ENCODE measurements around the gene DDX60.

Gene DDX60

GRCh38 chr4:168304744-168305459 lies 13.7 kb downstream of the DDX60 start (continued):
- TF ChIP-seq TSHZ1 (tag by site-specific recombination; IDR thresholded peaks at IDR 0.05; ENCODE audit: borderline replicate concordance), result peak; percentile 89
- TF ChIP-seq ZNF114 (tag by site-specific recombination; IDR thresholded peaks at IDR 0.05), result no peak
- no peak for TF ChIP-seq ZNF488 (tag by site-specific recombination; IDR thresholded peaks at IDR 0.05)
- 0 out of 2 replicates have a peak, but pooled peaks have one; percentile 34 for TF ChIP-seq ZNF660 (tag by site-specific recombination; IDR thresholded peaks at IDR 0.05)
- TF ChIP-seq ZNF416 (tag by site-specific recombination; IDR thresholded peaks at IDR 0.05), result no peak
- no peak for TF ChIP-seq ZNF624 (tag by site-specific recombination; IDR thresholded peaks at IDR 0.05)
- TF ChIP-seq ZNF76 (tag by site-specific recombination; IDR thresholded peaks at IDR 0.05; ENCODE audit: borderline replicate concordance, low read depth), result peak; percentile 32; the same call in 1 of the 2 replicates
- peak; percentile 49 for TF ChIP-seq SP3 (tag by site-specific recombination; IDR thresholded peaks at IDR 0.05)
- TF ChIP-seq KLF10 (tag by site-specific recombination; IDR thresholded peaks at IDR 0.05), result 0 out of 2 replicates have a peak, but pooled peaks have one; percentile 42
- TF ChIP-seq PRDM10 (tag by site-specific recombination; IDR thresholded peaks at IDR 0.05), result peak; percentile 96
- no peak for TF ChIP-seq ZNF621 (tag by site-specific recombination; IDR thresholded peaks at IDR 0.05)
- TF ChIP-seq HIC1 (tag by site-specific recombination; IDR thresholded peaks at IDR 0.05), result peak; percentile 79
- TF ChIP-seq ZFP69B (tag by site-specific recombination; IDR thresholded peaks at IDR 0.05), result peak; percentile 50; the same call in 1 of the 2 replicates
- peak; percentile 70 for TF ChIP-seq IKZF3 (tag by site-specific recombination; IDR thresholded peaks at IDR 0.05)
- TF ChIP-seq ATF2 (tag by site-specific recombination; IDR thresholded peaks at IDR 0.05; ENCODE audit: low read depth), result peak; percentile 71
- peak; percentile 75 for TF ChIP-seq ZBTB21 (tag by site-specific recombination; IDR thresholded peaks at IDR 0.05)
- TF ChIP-seq ZNF843 (tag by site-specific recombination; IDR thresholded peaks at IDR 0.05), result peak; percentile 90
- TF ChIP-seq ZSCAN23 (tag by site-specific recombination; IDR thresholded peaks at IDR 0.05), result peak; percentile 80; the same call in 1 of the 2 replicates
- TF ChIP-seq SP7 (tag by site-specific recombination; IDR thresholded peaks at IDR 0.05), result peak; percentile 72
- TF ChIP-seq ZFP3 (tag by site-specific recombination; IDR thresholded peaks at IDR 0.05; ENCODE audit: low read depth), result no peak
- TF ChIP-seq ZBTB8A (tag by site-specific recombination; IDR thresholded peaks at IDR 0.05), result 0 out of 2 replicates have a peak, but pooled peaks have one; percentile 8
- peak; percentile 80; the same call in 1 of the 2 replicates for TF ChIP-seq ZNF2 (tag by site-specific recombination; IDR thresholded peaks at IDR 0.05)
- TF ChIP-seq ZNF248 (tag by site-specific recombination; IDR thresholded peaks at IDR 0.05), result 0 out of 2 replicates have a peak, but pooled peaks have one; percentile 65
- TF ChIP-seq ZNF391 (tag by site-specific recombination; IDR thresholded peaks at IDR 0.05; ENCODE audit: borderline replicate concordance, low read depth), result peak; percentile 69; the same call in 1 of the 2 replicates
- TF ChIP-seq ZNF654 (tag by site-specific recombination; IDR thresholded peaks at IDR 0.05; ENCODE audit: low read depth), result peak; percentile 31
- 0 out of 2 replicates have a peak, but pooled peaks have one; percentile 23 for TF ChIP-seq ZSCAN4 (tag by site-specific recombination; IDR thresholded peaks at IDR 0.05)
